Ovary (tissue), 3 donors: Measurements from ENCODE around the gene COA8.

Experiments
- EP300 ChIP-seq: sonication (generic); formaldehyde crosslinking; IDR thresholded peaks from one replicate; pipeline ENCODE4 v1.6.1; 2017; ENCODE audit warnings: antibody characterized with exemption
- POLR2A ChIP-seq: fragments of 450-650 bp; IDR thresholded peaks from one replicate; pipeline ENCODE4 v1.6.1; 2017; ENCODE audit warnings: antibody characterized with exemption, mild to moderate bottlenecking, moderate library complexity
- TF ChIP-seq, protein P1 (sequence below), 3 donors: fragments of 450-650 bp in 2 of 3; fragments of 200-600 bp in 1 of 3; IDR thresholded peaks; one replicate each; pipeline versions ENCODE4 v1.5.1 to v1.8.0; 2016 to 2022; ENCODE audit warnings: antibody characterized with exemption in 3 of 3, mild to moderate bottlenecking in 1 of 3
- donor health status: DM: no; HTN: no; CAD: no.

DNA sequence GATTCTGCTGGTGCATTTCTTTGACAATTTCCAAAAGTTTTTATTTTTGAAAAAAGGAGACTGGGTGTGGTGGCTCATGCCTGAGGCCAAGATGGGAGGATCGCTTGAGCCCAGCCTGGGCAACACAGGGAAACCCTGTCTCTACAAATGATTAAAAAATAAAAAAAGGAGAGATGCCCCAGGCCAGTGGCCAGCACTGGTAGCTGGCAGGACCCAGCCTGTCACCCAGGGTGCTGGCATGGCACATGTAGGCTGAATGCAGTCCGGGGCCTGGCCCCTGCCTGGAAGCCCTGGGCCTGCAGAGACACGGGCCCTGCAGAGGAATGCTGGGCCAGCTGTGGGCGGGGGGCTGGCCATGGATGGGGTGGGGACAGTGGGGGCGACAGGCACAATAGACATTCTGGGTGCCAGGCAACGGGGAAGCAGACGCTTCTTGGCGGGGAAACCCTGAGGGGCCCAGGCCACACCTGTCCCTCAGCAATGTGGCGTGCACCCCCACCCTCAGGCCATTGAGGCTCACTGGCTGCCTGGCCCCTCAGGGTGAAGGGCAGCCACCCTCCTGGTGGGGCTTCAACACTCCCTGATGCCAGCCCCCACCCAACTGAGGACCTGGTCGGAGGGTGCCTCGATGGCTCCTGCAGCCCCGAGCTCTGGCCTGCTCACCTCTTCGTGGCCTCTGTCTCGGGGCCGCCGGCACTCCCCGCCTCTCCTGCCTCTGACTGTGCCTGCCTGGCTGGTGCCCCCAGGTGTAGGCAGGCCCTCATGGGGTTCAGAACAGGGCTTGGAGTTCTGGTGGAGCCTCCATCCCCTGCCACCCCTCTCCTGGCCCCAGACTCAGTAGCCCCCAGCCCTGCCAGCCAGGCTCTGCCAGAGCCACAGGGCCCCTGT lies 21.7 kb upstream of the COA8 start:
- TF ChIP-seq, protein P1, sequence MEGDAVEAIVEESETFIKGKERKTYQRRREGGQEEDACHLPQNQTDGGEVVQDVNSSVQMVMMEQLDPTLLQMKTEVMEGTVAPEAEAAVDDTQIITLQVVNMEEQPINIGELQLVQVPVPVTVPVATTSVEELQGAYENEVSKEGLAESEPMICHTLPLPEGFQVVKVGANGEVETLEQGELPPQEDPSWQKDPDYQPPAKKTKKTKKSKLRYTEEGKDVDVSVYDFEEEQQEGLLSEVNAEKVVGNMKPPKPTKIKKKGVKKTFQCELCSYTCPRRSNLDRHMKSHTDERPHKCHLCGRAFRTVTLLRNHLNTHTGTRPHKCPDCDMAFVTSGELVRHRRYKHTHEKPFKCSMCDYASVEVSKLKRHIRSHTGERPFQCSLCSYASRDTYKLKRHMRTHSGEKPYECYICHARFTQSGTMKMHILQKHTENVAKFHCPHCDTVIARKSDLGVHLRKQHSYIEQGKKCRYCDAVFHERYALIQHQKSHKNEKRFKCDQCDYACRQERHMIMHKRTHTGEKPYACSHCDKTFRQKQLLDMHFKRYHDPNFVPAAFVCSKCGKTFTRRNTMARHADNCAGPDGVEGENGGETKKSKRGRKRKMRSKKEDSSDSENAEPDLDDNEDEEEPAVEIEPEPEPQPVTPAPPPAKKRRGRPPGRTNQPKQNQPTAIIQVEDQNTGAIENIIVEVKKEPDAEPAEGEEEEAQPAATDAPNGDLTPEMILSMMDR (IDR thresholded peaks at IDR 0.05), result no peak
- TF ChIP-seq POLR2A (no peak), EP300 (no peak)
